Erythroblast (primary cell): ENCODE data around the gene TMEM131.

Experiments
- GATA1 ChIP-seq: IDR thresholded peaks from 2 replicates; pipeline ENCODE4 v1.6.1; 2011; ENCODE audit warnings: low read depth, mild to moderate bottlenecking, control low read depth, low read length, moderate library complexity
- POLR2A ChIP-seq: IDR thresholded peaks from 2 replicates; pipeline ENCODE4 v1.6.1; 2011; ENCODE audit warnings: mild to moderate bottlenecking, low read length

DNA sequence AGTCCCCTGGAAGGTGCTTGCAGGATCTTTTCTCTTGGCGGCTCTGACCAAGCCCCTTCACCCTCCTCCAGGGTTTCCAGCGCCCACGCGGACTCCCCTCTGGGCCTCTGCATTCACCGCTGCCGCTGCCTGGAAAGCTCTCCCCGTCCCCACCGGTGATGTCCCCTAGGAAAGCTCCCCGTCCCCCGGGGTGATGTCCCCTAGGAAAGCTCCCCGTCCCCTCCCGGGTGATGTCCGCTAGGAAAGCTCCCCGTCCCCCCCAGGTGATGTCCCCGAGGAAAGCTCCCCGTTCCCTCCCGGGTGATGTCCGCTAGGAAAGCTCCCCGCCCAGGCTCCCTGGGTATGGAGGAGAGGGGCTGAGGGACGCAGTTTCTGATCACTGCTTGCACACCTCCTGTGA, 254.5 kb downstream of the TMEM131 start:
- TF ChIP-seq POLR2A (no peak), GATA1 (no peak)
